Measurements from ENCODE around the gene BEND5. TPM values are rescaled to one million over a fixed set of nuclear protein-coding genes. Genes with fewer than 3 reads are reported as not detected.

The BEND5 gene
- total RNA-seq, 3 donors from 2014 or later (not counting 1 experiment from before 2014, with no cell fraction given): 1.2 to 5.1 (median 2.6) TPM

- Mint-ChIP-seq H3K9me3 (peaks cover 0 to 2% of the 10 kb centered on the region in 2 donors), H3K27me3 (ENCODE audit: low read depth in 2 of 2) (peaks cover 0 to 4% of the 10 kb centered on the region in 2 donors), H3K4me3 (no peak overlapping the region), H3K4me1 (no peaks in the 10 kb centered on the region), H3K36me3 (no peaks in the 10 kb centered on the region), H3K27ac (no peak overlapping the region)
- Histone ChIP-seq H3K9me3 (ENCODE audit: control insufficient read depth, insufficient read depth, low read length) (no peaks in the 10 kb centered on the region), H3K27ac (ENCODE audit: low read length) (no peak overlapping the region), H3K4me1 (ENCODE audit: control insufficient read depth, insufficient read depth, low read length) (no peaks in the 10 kb centered on the region), H3K4me3 (ENCODE audit: low read length) (no peak overlapping the region), H3K36me3 (ENCODE audit: control insufficient read depth, insufficient read depth, low read length) (no peaks in the 10 kb centered on the region), H3K27me3 (ENCODE audit: control insufficient read depth, insufficient read depth, low read length) (no peaks in the 10 kb centered on the region)
- 100% methylated on average over 3 of the region's 4 CpGs for WGBS (ENCODE audit: insufficient coverage)
- TF ChIP-seq CTCF (IDR thresholded peaks at IDR 0.05): no peak
- intact Hi-C loops (cut with micrococcal nuclease): no loop called here
- DNase-seq (no peak), ATAC-seq (no peak)
Observed at GRCh38 chr1:48807554-48808260, 31.0 kb upstream of the BEND5 start.

- Histone ChIP-seq H3K27ac (ENCODE audit: low read length) (no peak overlapping the region), H3K36me3 (ENCODE audit: control insufficient read depth, insufficient read depth, low read length) (no peaks in the 10 kb centered on the region), H3K27me3 (ENCODE audit: control insufficient read depth, insufficient read depth, low read length) (no peaks in the 10 kb centered on the region), H3K4me3 (ENCODE audit: low read length) (no peak overlapping the region), H3K9me3 (ENCODE audit: control insufficient read depth, insufficient read depth, low read length) (no peaks in the 10 kb centered on the region), H3K4me1 (ENCODE audit: control insufficient read depth, insufficient read depth, low read length) (no peaks in the 10 kb centered on the region)
- no peak for DNase-seq
- Mint-ChIP-seq H3K27ac (no peak overlapping the region), H3K9me3 (peaks cover 2 to 4% of the 10 kb centered on the region in 2 donors), H3K4me3 (no peak overlapping the region), H3K36me3 (no peaks in the 10 kb centered on the region), H3K27me3 (ENCODE audit: low read depth in 2 of 2) (peaks cover 0 to 8% of the 10 kb centered on the region in 2 donors), H3K4me1 (no peaks in the 10 kb centered on the region)
- TF ChIP-seq CTCF (IDR thresholded peaks at IDR 0.05): no peak
- intact Hi-C loops (cut with micrococcal nuclease): no loop called here
- no peak for ATAC-seq
Observed at GRCh38 chr1:48803474-48803873, 26.8 kb upstream of the BEND5 start.

- H3K27me3 ChIP-seq (ENCODE audit: control insufficient read depth, insufficient read depth, low read length): no peaks in the 10 kb centered on the region
- no peak for ATAC-seq
- H3K27ac Mint-ChIP-seq: no peak overlapping the region
- peak overlapping the region; percentile 46 for H3K27ac ChIP-seq (ENCODE audit: low read length)
- H3K36me3 ChIP-seq (ENCODE audit: control insufficient read depth, insufficient read depth, low read length): no peaks in the 10 kb centered on the region
- TF ChIP-seq CTCF (IDR thresholded peaks at IDR 0.05): no peak
- no peak for DNase-seq
- peaks cover 0 to 15% of the 10 kb centered on the region in 2 donors for H3K27me3 Mint-ChIP-seq (ENCODE audit: low read depth in 2 of 2)
- WGBS (ENCODE audit: insufficient coverage): 0% methylated on average over 1 of the region's 1 CpG
- H3K4me3 ChIP-seq (ENCODE audit: low read length): no peak overlapping the region
- H3K9me3 ChIP-seq (ENCODE audit: control insufficient read depth, insufficient read depth, low read length): no peaks in the 10 kb centered on the region
- H3K4me1 Mint-ChIP-seq: no peaks in the 10 kb centered on the region
- no peak overlapping the region for H3K4me3 Mint-ChIP-seq
- H3K4me1 ChIP-seq (ENCODE audit: control insufficient read depth, insufficient read depth, low read length): peaks cover 6% of the 10 kb centered on the region
- H3K36me3 Mint-ChIP-seq: no peaks in the 10 kb centered on the region
- intact Hi-C loops (cut with micrococcal nuclease): no loop called here
- H3K9me3 Mint-ChIP-seq: peaks cover 0 to 2% of the 10 kb centered on the region in 2 donors
Observed at GRCh38 chr1:48794816-48795215, 18.1 kb upstream of the BEND5 start.

- no peaks in the 10 kb centered on the region for H3K36me3 ChIP-seq (ENCODE audit: control insufficient read depth, insufficient read depth, low read length)
- Mint-ChIP-seq H3K36me3 (no peaks in the 10 kb centered on the region), H3K4me3 (no peak overlapping the region), H3K27me3 (ENCODE audit: low read depth in 2 of 2) (peaks cover 0 to 15% of the 10 kb centered on the region in 2 donors), H3K27ac (no peak overlapping the region), H3K4me1 (no peaks in the 10 kb centered on the region), H3K9me3 (peaks cover 0 to 2% of the 10 kb centered on the region in 2 donors)
- no peak overlapping the region for H3K4me3 ChIP-seq (ENCODE audit: low read length)
- H3K27me3 ChIP-seq (ENCODE audit: control insufficient read depth, insufficient read depth, low read length): no peaks in the 10 kb centered on the region
- 7% methylated on average over 1 of the region's 1 CpG for WGBS (ENCODE audit: insufficient coverage)
- no peak for DNase-seq
- peak overlapping the region; percentile 47 for H3K27ac ChIP-seq (ENCODE audit: low read length)
- no peak for ATAC-seq
- no peaks in the 10 kb centered on the region for H3K9me3 ChIP-seq (ENCODE audit: control insufficient read depth, insufficient read depth, low read length)
- H3K4me1 ChIP-seq (ENCODE audit: control insufficient read depth, insufficient read depth, low read length): peaks cover 6% of the 10 kb centered on the region
- intact Hi-C loops (cut with micrococcal nuclease): no loop called here
- TF ChIP-seq CTCF (IDR thresholded peaks at IDR 0.05): no peak
Observed at GRCh38 chr1:48793863-48794262, 17.2 kb upstream of the BEND5 start.

Data from natural killer cell (primary cell).